GM18907 (cell line): ENCODE measurements around the gene TM4SF18.

Source experiments
- ATAC-seq: cut with Tn5 transposase; IDR thresholded peaks from one replicate; pipeline ENCODE4 v1.9.1; 2021; ENCODE audit warnings: mild to moderate bottlenecking, moderate library complexity; ENCODE audit not compliant: unreplicated experiment

The TM4SF18 gene

DNA sequence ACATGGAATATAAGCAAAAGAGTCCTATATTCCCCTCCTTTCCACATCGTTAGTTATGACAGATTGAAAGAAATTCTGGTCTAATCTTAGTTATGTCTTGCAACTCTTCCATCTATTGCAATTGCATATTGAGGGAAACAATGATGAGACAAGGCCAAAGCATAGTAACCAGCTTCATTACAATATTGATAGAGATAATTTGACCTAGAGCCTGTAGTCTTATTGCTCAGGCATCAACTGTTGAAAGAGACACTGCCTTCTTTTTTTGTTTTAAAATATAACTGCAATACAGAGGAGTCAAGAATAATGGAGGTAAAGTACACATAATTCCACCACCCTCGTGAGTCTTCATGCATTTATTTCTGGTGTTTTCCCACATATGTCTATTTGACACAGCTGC is 2.0 kb downstream of the TM4SF18 start:
- no peak for ATAC-seq

DNA sequence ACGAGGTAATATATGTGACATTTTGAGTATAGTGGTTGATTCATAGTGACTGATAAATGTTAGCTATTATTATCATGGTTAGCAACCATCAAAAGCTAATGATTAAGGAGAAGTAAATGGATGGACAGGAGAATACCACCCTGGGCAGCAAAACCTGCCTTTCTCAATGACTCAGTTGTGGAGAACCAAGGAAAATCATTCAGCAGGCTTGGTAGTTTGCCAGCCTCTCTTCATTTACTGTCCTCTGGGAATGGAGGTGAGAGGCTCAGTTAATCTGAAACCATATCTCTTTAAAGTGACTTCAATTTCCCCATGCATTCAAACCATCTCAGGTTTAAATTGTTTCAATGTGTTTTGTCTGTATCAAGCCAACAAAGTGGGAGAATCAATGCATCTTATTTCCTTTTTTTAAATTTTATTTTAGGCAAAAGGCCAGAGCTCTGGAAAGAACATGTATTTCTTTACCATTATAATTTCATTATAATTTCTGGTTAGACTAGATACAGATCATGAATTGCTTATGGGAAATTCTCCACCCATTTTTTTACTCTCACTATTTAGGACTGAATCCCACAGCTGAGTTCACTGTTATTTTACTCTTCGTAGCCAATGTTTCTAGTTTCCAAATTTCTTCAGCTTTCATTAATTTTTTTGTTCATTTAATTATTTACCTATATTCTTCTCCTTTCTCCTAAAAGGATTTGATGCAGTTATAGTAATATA is 2.7 kb downstream of the TM4SF18 start:
- ATAC-seq: no peak

DNA sequence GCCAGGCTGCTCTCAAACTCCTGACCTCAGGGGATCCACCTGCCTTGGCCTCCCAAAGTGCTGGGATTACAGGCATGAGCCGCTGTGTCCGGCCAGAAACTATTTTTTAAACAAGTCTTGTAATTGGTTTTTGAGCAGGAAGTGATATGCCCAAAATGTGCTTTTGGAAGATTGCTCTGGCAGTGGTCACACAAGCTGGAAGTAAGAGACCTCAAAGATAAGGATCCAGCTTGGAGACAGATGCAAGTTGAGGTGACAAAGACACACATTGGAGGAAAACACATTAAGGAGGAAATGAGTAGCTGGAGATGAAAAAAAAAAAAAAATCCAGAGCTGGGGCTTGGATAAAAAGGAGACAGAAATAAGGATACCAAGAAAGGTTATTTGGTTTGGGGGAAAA is 6.3 kb downstream of the TM4SF18 start:
- ATAC-seq: no peak

DNA sequence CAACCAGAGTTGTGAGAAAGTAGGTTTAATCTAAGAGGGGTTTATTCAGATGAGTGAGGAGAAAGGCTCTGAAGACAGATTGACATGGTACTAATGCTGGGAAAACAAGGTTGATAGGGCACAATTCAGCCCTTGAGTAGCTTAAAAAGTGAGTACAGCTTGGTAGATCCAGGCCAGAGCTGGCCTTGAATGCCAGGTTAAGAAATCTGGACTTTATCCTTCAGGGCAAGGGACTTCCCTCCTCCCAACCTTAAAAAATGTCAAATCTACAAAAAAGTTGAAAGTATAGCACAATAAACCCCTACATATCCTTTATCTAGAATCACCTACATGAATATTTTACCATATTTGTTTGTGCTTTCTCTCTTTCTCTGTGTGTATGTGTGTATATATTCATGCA is 7.9 kb downstream of the TM4SF18 start:
- no peak for ATAC-seq

DNA sequence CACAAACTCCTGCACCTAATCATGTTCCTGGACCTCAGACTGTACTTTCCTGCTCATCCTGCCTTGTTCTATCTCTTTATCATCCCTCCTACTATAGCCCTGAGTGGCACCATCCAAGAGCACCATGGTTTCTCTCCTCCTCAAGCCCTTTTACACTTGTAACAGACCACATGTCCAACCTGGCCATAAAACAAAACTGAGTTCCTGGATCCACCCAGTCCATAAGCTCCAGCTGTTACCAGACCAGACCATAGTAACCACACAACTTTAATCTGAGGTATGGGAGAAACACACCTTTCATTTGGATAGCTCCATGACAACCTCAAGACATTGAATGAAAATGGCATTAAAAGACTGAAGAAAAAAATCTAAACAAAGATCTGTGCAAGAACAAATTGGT is 9.1 kb downstream of the TM4SF18 start:
- no peak for ATAC-seq

DNA sequence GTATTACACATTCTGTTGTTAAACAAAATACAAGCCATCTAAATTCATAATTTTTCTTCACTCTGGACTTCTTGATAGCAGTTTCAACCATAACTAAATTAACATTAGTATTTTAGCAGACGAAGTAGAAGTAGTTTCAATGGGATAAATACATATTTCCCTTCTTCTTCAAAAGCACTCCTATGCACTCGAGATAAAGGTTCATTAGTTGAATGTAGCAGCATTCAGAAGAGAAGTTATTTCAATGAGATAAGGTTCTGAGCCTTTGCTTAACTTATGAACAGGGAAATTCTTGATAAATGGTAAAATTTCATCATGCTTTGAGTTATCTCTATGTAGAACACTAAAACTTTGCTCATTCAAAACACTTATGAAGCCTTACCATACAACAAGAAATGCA is 11.8 kb downstream of the TM4SF18 start:
- ATAC-seq: no peak

DNA sequence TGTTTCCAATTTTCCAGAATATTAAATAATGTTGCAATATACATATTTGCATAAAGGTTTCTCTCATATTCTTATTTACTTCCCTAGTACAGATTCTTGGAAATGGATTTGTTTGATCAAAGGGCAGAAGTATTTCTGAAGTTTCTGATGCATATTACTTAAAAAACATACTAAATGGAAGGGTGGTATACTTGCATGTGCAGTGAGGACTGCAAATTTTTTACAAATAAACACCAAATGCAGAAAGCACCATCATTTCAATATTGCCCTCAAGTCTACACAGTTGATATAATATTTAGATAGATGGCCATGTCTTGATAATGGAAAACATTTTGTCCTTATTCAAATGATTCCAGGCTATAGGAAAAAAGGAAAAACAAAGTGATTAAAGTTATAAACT is 12.3 kb downstream of the TM4SF18 start:
- no peak for ATAC-seq

DNA sequence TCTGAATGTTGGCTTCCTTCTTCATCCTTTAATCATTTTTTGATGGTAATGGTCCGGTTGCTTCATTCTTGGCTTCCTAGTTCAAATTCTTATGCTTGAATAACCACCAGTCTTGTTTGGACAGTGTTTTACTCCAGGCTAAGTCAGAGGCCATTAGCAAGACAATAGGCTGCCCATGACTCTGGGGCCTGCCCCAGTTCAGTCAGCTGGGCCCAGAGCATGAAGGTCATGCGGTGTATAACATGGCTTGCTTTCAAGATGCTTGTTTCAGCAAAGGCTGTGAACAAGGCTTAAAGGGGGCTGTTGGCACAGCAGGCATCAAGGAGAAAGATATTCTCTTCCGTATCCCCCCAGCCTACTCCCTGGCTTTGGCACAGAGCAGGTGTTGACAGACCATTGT is 13.7 kb downstream of the TM4SF18 start:
- no peak for ATAC-seq

DNA sequence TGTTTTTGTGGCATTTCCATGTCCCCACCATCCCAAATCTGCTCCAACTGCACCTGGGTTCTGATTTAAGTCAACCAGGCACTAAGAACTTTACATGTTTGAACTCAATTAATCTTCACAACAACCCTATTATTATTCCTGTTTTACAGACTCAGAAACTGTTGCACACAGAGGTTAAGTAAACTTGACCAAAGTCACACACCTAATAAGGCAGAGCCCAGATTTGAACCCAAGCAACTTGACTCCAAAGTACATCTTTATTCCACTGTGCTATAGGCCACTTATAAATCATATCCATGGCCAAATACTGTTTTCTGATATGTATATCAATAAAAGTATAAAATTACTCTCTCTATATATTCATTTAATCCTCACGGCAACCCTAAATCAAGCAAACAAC is 16.4 kb downstream of the TM4SF18 start:
- ATAC-seq: no peak

DNA sequence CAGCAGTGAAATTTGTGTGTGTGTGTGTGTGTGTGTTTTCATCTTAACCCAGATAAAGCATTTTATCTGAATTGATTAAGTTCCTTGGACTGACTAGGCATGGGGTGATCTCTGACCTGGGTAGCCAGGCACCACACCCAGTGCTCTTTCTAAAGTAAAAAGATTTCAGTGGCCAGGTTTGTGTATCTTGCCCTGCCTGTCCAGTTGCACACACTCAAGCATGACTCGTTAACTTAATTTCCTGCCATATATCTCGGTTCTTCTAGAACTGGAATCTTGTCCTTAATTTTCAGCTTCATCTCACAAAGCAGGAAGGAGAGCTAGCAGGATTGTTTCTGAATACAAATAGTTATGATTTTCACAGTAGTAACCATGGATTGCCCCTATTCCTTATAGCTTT is 17.0 kb downstream of the TM4SF18 start:
- no peak for ATAC-seq

DNA sequence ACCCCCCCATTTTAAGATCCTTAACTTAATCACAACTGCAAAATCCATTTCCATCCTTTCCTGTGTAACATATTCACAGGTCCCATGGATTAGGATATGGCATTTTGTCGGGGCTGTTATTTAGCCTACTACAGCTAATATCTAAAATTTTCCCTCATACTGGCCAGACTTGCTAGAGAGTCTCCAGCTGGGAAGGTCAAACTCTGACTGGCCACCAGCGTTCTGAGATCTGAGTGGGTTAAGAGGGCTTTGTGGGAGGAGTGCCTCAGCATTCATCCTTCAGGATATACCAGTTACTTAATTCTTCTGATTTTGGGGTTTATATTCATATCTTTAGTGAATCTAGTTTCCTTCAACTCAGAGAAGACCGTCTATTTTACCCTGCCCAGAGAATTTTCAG is 17.7 kb downstream of the TM4SF18 start:
- no peak for ATAC-seq

DNA sequence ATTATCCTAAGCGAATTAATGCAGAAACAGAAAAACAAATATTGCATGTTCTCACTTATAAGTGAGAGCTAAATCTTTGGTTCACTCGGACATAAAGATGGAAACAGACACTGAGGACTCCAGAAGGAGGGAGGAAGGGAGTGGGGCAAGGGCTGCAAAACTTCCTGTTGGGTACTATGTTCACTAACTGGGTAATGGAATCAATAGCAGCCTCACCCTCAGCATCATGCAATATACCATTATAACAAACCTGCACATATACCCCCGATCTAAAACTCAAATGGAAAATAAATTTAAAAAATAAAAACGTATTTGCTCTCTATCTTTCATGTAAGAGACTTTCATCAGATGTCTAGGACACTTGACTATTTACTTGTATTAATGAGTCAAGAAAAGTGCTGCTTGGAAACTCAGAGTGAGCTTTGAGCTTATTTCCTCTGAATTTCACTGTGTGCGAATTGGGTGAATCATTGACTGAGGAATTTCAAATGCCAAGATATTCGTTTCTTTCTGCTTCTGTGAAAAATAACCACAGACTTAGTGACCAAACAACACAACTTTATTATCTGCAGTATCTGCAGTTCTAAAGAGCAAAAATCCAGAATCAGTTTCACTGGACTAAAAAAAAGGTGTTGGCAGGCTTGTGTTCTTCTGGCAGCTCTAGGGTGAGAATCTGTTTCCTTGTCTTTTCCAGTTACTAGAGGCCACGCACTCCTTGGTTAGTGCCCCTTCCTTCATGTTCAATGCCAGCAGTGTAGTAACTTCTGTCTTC is 18.4 kb downstream of the TM4SF18 start:
- no peak for ATAC-seq

DNA sequence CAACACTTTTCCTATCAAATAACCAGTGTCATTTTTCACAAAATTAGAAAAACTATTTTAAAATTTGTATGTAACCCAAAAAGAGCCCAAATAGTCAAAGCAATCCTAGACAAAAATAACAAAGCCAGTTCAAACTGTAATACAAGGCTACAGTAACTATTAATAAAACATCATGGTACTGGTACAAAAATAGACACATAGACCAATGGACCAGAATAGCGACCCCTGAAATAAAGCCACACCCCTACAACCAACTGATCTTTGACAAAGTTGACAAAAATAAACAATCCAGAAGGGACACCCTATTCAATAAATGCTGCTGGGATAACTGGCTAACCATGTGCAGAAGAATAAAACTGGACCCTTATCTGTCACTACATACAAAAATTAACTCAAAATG is 19.9 kb downstream of the TM4SF18 start:
- ATAC-seq: no peak

DNA sequence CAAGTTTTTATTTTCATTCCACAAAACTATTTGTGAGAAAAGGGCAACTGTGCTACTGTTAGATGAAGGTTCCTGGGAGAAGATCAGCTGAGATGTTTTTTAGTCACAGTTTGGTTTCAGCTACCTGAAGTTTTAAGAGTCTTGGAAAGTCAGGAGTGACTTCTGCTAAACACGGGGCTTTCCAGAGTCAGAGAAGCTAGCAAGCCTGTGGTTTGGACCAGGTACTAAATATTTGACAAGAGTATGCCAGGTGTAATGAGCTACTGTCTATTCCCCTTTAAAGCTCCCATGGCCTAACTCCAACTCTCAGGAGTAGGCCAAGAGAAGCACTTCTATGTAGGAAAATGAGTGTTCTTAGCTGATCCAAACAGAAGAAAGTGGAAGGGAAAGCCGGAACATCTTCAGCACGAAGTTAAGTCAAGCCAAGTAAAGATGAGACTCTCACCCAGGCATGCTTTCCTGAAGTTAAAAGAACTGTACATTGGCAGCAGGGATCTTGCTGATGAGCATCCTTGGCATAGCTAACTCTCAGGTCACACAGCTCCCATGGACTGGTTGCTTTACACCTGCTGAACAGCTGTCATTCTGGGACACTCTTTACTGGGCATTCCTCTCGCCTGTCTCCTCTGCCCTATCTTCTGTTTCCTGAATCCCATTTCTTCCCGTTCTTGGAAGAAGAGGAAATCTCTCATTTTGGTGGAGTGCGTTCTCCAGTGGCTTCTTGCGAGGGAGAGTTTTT is 22.5 kb downstream of the TM4SF18 start:
- ATAC-seq: no peak

DNA sequence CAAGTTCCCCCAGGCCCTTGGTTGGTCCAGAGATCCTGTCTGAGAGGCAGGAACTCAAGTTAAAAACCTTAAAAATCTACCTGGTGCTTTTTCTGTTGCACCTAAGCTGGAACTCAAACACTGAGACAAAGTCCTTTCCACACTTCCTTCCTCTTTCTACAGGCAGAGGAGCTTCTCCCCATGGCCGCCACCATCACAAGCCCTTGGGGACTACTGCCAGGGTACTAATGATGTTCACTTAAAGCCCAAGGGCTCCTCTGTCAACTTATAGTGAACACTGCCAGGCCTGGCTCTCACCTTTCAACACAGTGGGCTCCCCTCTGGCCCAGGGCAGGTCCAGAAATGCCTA is 26.0 kb downstream of the TM4SF18 start:
- ATAC-seq: no peak

DNA sequence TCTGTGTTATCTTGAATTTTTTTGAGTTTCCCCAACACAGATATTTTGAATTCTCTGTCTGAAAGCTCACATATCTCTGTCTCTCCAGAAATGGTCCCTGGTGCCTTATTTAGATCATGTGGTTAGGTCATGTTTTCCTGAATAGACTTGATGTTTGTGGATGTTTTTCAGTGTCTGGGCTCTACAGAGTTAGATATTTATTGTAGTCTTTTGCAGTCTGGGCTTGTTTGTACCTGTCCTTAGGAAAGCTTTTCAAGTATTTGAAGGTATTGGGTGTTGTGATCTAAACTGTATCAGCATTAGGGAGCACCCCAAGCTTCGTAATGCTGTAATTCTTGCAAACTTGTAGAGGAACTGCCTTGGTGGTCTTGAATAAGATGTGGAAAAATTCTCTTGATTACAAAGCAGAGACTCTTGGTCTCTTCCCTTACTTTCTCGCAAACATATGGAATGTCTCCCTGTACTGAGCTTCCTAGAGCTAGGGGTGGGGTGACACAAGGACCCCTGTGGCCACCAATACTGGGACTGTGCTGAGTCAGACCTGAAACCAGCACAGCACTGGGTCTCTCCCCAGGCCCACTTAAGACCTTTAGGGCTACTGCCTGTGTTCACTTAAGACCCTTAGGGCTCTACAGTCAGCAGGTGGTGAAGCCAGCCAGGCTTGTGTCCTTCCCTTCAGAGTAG is 26.5 kb downstream of the TM4SF18 start:
- ATAC-seq: no peak

DNA sequence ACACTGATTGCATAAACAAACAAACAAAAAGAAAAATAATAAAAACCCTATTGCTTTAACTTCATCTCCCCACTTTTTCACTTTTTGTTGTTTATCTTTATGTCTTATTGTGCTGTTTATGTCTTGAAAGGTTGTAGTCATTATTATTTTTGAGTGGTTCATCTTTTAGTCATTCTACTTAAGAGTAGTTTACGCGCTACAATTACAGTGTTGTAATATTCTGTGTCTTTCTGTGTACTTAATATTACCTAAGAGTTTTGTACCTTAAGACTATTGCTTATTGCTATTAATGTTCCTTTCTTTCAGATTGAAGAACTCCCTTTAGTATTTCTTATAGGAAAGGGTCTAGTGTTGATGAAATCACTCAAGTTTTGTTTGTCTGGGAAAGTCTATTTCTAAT is 28.1 kb downstream of the TM4SF18 start:
- ATAC-seq: no peak

DNA sequence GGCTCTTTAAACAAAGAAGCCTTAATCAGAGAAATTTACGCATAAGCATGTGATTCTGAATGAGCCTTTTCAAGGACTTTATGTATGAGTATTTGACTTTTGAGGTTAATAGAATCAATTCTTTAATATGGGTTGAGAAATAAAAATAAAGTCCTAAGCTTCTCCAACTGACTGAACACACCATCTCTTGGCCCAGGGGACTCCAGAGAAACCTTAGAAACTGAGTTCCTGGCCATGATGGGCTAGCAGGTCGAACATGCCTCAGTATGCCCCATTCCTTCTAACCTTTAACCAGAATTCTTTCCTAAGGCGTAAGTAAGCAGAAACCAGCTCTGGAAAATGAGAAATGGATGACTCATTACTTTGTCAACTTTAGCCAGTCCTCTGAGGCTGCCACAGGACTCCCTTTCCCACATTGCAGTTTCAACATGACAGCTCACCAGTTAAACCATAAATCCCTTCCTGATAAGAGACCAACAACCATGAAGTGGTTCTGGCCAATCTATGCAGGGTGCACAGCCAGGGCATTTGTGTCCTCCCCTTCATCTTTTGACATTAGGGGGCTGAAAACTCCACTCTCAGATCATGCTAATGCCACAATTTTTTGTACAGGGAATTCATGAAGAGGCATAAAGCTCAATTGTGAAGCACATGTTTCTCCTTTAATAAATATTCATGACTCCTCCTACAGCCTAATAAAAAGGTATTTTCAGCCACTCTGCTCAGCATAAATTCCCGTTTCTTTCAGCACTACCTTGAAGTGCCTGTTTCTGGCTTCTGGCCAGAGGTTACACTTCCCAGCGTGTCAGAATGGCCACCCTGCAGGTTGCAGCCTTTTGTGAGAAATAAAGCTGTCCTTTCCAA is 33.3 kb downstream of the TM4SF18 start:
- ATAC-seq: peak; percentile 86

DNA sequence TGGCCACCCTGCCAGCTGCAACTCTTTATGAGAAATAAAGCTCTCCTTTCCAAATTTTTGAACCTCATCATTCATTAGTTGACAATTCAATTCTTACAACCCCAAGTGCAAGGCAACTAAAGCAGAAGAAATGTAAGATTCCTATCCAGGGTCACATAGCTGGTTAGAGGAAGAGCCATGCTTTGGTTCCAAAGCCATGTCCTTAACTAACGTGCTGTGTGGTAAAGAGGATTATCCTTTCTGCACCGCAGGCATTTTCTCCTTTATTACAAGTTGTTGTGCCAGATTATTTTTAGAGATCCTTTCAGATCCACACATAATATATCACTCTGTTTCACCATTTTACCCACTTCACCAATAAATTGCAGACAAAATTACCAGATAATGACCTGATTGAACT is 36.5 kb downstream of the TM4SF18 start:
- ATAC-seq: no peak

DNA sequence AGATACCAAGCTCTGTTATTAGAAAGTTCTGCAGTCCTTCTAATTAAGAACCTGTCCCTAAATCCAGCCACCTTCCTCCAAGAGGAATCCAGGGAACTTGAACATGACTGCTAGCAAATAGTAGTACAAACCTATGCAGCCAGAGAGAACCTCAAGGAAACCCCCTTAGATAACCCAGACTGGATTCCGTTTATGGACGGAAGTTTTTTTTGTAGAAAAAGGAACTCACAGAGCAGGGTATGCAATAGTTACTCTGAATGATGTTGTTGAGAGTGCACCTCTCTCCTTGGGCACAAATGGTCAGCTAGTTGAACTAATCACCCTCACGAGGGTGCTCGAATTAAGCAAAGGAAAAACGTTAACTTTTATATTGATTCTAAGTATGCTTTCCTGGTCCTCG is 40.8 kb downstream of the TM4SF18 start:
- ATAC-seq: no peak

DNA sequence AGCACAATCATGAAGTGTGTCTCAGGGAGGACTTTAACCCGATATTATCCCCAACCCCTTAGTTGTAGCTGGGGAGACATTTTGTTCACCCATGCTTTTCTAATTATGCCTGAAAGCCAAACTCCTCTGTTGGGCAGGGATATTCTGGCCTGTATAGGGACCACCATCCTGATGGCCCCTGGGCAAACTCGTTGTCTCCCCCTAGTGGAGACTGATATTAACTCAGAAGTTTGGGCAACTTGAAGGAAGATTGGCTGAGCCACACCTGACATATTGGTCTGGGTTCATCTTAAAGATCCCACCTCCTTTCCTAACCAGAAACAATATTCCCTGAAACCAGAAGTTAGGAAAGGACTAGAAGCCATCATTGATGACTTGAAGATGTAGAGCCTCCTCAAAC is 42.3 kb downstream of the TM4SF18 start:
- no peak for ATAC-seq
